A549 treated with RU486 at 1 μM for 4 hours (cell line): ENCODE results near the gene DZIP1. TPM values are rescaled to one million over a fixed set of nuclear protein-coding genes. Genes with fewer than 3 reads are reported as not detected.

ENCODE experiments used
- total RNA-seq: library from RNA; stranded (reverse); fragments of 200-300 nt; extraction: Qiagen RNA extraction; gene quantifications from 5 replicates; pipeline ENCODE4 v1.2.3, GENCODE V29; 2022; ENCODE audit warnings: low read depth

DZIP1 gene
- total RNA-seq, result 12.6 to 14.7 TPM (median 13.6 TPM) in 5 replicates

GRCh38 chr13:95644601-95645052 is at the start of gene DZIP1:
TSS of gene DZIP1 (minus strand) at chr13:95644706. CDS start at chr13:95642029, 2,677 bp downstream.

GRCh38 chr13:95676762-95677563 is 32.5 kb upstream of the DZIP1 start, which contains the start of gene DNAJC3:
TSS of gene DNAJC3 (plus strand) at chr13:95677139. CDS start at chr13:95677256, 117 bp downstream.

GRCh38 chr13:95552539-95553441 is 91.7 kb downstream of the DZIP1 start, which contains the start of gene CLDN10:
TSS of gene CLDN10 (plus strand) at chr13:95552720. CDS start at chr13:95552754, 34 bp downstream.

Other genes starting within 250 kb of the DZIP1 start
- 0.13 to 0.50 TPM (median 0.29 TPM) in 4 of 5 replicates, not detected in the other for gene CLDN10, start 92.0 kb downstream of the DZIP1 start, total RNA-seq
- gene DNAJC3, start 32.4 kb upstream of the DZIP1 start, total RNA-seq, result 7.5 to 14.1 TPM (median 13.0 TPM) in 5 replicates